ENCODE results near the gene KCNK7.

The KCNK7 gene

DNA sequence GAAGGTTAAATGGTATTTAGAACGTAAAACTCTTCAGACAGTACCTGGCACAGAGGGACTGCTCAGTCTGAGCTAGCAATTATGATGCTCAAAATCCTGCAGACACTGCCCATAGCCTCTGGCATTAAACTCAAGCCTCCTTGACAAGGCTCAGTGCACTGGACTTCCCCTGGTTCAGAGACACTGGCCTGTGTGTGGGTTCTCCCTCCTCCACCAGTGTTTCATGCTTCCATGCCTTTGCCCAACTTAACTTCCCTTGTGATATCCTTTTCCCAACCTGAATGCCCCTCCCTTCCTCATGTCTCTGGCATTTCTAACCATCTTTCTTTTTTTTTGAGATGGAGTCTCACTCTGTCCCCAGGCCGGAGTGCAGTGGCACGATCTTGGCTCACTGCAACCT is 46.5 kb downstream of the KCNK7 start:
- Histone ChIP-seq H3K4me3 (ENCODE audit: low read depth, low read length) (no peak overlapping the region), H3K9me3 (no peaks in the 10 kb centered on the region), H3K36me3 (no peaks in the 10 kb centered on the region; the same call in 1 of the 2 replicates), H3K4me1 (no peaks in the 10 kb centered on the region), H3K27me3 (no peaks in the 10 kb centered on the region)
- DNase-seq: no peak
- no peak for TF ChIP-seq CTCF (IDR thresholded peaks at IDR 0.05; ENCODE audit: low read depth, low read length)

GRCh38 chr11:65548395-65548794 is 47.2 kb downstream of the KCNK7 start:
- H3K27me3 ChIP-seq: no peaks in the 10 kb centered on the region
- no peak overlapping the region for H3K4me3 ChIP-seq (ENCODE audit: low read depth, low read length)
- H3K36me3 ChIP-seq: no peaks in the 10 kb centered on the region; the same call in 1 of the 2 replicates
- no peaks in the 10 kb centered on the region for H3K4me1 ChIP-seq
- DNase-seq: no peak
- TF ChIP-seq CTCF (IDR thresholded peaks at IDR 0.05; ENCODE audit: low read depth, low read length): no peak
- no peaks in the 10 kb centered on the region for H3K9me3 ChIP-seq

DNA sequence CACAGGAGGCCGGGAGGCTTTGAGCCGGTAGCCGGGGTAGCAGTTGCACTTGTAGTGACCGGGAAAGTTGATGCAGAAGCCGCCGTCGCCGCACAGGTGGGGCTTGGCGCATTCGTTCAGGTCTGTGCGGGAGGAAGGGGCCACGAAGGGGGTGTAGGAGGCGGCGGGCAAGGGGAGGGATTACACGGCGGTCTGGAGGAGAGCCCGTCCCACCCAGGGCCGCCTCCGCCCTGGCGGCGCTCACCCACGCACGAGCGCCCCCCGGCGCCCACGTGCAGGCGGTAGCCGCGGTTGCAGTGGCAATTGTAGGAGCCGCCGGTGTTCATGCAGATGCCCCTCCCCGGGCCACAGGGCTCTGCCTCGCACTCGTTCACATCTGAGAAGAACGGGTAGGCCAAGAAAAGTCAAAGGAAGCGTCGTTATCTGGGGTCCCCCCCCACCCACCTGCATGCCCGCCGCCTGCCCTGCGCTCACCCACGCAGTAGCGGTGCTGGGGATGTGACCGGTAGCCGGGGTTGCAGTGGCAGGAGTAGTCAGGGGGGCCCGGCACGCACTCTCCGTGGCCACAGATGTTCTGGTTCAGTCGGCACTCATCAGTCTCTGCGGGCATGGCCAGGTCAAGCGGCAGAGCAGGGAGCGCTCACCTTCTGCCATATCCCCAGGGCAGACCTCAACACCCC is 48.0 kb downstream of the KCNK7 start:
- H3K4me3 ChIP-seq (ENCODE audit: low read depth, low read length): no peak overlapping the region
- H3K4me1 ChIP-seq: no peaks in the 10 kb centered on the region
- no peaks in the 10 kb centered on the region for H3K27me3 ChIP-seq
- no peaks in the 10 kb centered on the region; the same call in 1 of the 2 replicates for H3K36me3 ChIP-seq
- TF ChIP-seq CTCF (IDR thresholded peaks at IDR 0.05; ENCODE audit: low read depth, low read length): no peak
- H3K9me3 ChIP-seq: no peaks in the 10 kb centered on the region
- DNase-seq: no peak

DNA sequence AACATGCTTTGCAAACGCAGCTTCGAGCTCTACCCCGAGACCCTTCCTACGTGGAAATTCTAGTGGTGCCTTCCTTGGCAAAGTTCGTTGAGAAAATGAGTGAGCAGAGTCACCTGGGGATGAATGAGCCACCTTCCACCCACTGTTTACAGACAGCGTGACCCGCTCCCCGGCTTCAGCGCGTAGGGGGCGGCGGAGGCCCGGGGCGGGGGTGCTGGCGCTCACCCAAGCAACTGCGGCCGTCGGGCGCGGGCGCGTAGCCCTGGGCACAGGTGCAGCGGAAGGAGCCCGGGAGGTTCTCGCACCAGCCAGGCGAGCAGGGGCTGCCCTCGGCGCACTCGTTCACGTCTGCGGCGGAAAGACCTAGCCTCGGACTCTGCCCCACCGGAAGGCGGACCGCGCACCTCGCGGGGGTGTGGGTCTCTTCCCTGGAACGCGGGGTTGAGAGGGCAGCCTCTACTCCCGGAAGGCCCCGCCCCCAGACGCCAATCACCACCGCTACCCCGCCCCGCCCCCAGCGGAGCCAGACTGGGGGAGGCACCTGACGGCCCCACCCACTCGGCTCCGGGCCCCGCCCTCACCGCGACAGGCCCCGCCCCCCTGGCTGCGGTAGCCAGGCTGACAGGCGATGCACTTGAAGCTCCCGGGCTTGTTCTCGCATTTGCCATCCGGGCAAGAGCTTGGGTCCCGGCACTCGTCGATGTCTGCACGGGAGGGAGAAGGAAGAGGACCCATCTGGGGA is 49.2 kb downstream of the KCNK7 start:
- DNase-seq: peak; percentile 87
- Histone ChIP-seq H3K4me1 (no peaks in the 10 kb centered on the region), H3K27me3 (no peaks in the 10 kb centered on the region), H3K4me3 (ENCODE audit: low read depth, low read length) (peak overlapping the region; percentile 35), H3K36me3 (no peaks in the 10 kb centered on the region), H3K9me3 (no peaks in the 10 kb centered on the region)
- no peak for TF ChIP-seq CTCF (IDR thresholded peaks at IDR 0.05; ENCODE audit: low read depth, low read length)

GRCh38 chr11:65545853-65546216 is 49.8 kb downstream of the KCNK7 start:
- TF ChIP-seq CTCF (IDR thresholded peaks at IDR 0.05; ENCODE audit: low read depth, low read length): no peak
- DNase-seq: no peak
- no peak overlapping the region for H3K4me3 ChIP-seq (ENCODE audit: low read depth, low read length)
- H3K9me3 ChIP-seq: no peaks in the 10 kb centered on the region
- no peaks in the 10 kb centered on the region for H3K36me3 ChIP-seq
- H3K4me1 ChIP-seq: no peaks in the 10 kb centered on the region
- H3K27me3 ChIP-seq: no peaks in the 10 kb centered on the region
